ENCODE data around the gene DAZAP1.

DAZAP1 gene

GRCh38 chr19:1383312-1384084, 23.9 kb upstream of the DAZAP1 start, which contains the start of gene NDUFS7:
Gene NDUFS7, plus strand, starts transcription at chr19:1383907. Its CDS starts 20 bp downstream, at chr19:1383927.
- DNase-seq (ENCODE audit: low spot score in 2 of 2): peak; percentile 76 to 92
- Histone ChIP-seq H3K36me3 (replicated peaks) (peaks cover 28% of the 10 kb centered on the region), H3K4me3 (peak within 1 kb of the TSS; percentile 59), H3K4me1 (peaks cover 11% of the 10 kb centered on the region), H3K27me3 (ENCODE audit: low read depth) (no peaks in the 10 kb centered on the region), H3K9me3 (no peaks in the 10 kb centered on the region)
- in situ Hi-C loops (cut with MboI; ENCODE audit: low sequenced_read_pairs): loop anchor here (5.0 kb wide), 1 partner anchor 101 kb away; no protein-coding TSS in a partner anchor

GRCh38 chr19:1384085-1384462, 23.3 kb upstream of the DAZAP1 start:
- no peak for DNase-seq (ENCODE audit: low spot score in 2 of 2)
- H3K4me3 ChIP-seq: peak overlapping the region; percentile 59
- in situ Hi-C loops (cut with MboI; ENCODE audit: low sequenced_read_pairs): loop anchor here (5.0 kb wide), 1 partner anchor 102 kb away; no protein-coding TSS in a partner anchor
- H3K4me1 ChIP-seq: peaks cover 11% of the 10 kb centered on the region
- H3K9me3 ChIP-seq: no peaks in the 10 kb centered on the region
- no peaks in the 10 kb centered on the region for H3K27me3 ChIP-seq (ENCODE audit: low read depth)
- peaks cover 34% of the 10 kb centered on the region for H3K36me3 ChIP-seq (replicated peaks)

- H3K9me3 ChIP-seq: no peaks in the 10 kb centered on the region
- DNase-seq (ENCODE audit: low spot score in 2 of 2): no peak
- H3K36me3 ChIP-seq (replicated peaks): peaks cover 39% of the 10 kb centered on the region
- peaks cover 11% of the 10 kb centered on the region for H3K4me1 ChIP-seq
- in situ Hi-C loops (cut with MboI; ENCODE audit: low sequenced_read_pairs): loop anchor here (5.0 kb wide), 1 partner anchor 102 kb away; no protein-coding TSS in a partner anchor
- H3K27me3 ChIP-seq (ENCODE audit: low read depth): no peaks in the 10 kb centered on the region
- peak overlapping the region; percentile 59 for H3K4me3 ChIP-seq
Observed at GRCh38 chr19:1384478-1385110, 22.8 kb upstream of the DAZAP1 start.

DNA sequence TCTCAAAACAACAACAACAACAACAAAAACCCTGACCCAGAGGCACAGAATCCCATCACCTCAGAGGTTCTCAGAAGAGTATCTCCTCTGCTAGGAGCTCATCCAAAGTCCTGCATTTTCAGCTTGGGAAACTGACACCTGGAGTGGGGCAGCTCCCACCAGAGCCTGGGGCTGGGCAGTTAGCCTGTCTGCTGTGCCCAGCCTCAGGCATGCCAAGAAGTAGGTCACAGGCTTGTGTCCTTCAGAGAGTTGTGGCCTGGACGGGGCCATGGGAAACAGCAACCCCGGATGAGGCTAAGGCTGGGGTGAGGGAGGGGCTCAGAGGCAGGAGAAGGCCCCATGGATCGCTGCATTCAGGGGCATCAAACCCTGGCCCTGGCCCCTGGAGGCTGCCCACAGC, 21.6 kb upstream of the DAZAP1 start:
- Histone ChIP-seq H3K9me3 (no peaks in the 10 kb centered on the region), H3K36me3 (replicated peaks) (peaks cover 48% of the 10 kb centered on the region), H3K27me3 (ENCODE audit: low read depth) (no peaks in the 10 kb centered on the region), H3K4me1 (peaks cover 11% of the 10 kb centered on the region), H3K4me3 (no peak overlapping the region)
- in situ Hi-C loops (cut with MboI; ENCODE audit: low sequenced_read_pairs): no loop called here
- DNase-seq (ENCODE audit: low spot score in 2 of 2): no peak

DNA sequence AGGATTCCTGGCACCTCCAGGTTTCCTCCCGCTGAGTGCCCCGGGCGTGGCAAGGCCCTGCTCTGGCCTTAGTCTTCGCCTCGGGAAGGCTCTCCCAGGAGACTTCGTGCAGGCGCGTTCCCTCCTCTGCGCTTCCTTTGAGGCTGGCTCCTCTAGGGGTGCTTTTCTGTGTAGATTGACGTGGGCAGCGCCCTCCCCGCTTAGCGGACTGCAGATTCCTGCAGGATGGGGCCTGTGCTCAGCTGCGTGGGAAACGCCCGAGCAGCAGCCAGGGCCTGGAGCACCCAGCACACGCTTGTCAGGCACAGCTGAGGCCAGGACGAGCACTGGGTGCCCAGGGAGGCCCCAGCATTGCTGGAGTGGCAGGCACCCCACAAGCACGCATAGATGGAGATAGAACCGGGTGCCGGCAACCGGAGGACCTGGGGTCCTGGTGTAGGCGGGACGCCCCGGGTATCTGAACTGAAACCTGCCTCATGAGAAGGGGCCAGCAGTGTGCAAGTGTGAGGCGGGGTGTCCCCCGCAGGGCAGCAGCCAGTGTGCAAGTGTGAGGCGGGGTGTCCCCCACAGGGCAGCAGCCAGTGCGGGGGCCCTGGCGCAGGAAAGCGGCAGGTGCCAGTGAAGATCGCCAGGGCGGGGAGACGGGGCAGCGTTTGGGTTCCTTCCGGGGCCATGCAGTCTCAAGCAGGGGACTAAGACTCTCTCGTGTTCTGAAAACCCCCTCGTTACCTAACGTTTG, 20.3 kb upstream of the DAZAP1 start:
- in situ Hi-C loops (cut with MboI; ENCODE audit: low sequenced_read_pairs): no loop called here
- peaks cover 58% of the 10 kb centered on the region for H3K36me3 ChIP-seq (replicated peaks)
- H3K4me1 ChIP-seq: 0 out of 2 replicates have a peak, but pooled peaks cover 4% of the 10 kb centered on the region
- DNase-seq (ENCODE audit: low spot score in 2 of 2): no peak
- no peak overlapping the region for H3K4me3 ChIP-seq
- no peaks in the 10 kb centered on the region for H3K27me3 ChIP-seq (ENCODE audit: low read depth)
- H3K9me3 ChIP-seq: no peaks in the 10 kb centered on the region

DNA sequence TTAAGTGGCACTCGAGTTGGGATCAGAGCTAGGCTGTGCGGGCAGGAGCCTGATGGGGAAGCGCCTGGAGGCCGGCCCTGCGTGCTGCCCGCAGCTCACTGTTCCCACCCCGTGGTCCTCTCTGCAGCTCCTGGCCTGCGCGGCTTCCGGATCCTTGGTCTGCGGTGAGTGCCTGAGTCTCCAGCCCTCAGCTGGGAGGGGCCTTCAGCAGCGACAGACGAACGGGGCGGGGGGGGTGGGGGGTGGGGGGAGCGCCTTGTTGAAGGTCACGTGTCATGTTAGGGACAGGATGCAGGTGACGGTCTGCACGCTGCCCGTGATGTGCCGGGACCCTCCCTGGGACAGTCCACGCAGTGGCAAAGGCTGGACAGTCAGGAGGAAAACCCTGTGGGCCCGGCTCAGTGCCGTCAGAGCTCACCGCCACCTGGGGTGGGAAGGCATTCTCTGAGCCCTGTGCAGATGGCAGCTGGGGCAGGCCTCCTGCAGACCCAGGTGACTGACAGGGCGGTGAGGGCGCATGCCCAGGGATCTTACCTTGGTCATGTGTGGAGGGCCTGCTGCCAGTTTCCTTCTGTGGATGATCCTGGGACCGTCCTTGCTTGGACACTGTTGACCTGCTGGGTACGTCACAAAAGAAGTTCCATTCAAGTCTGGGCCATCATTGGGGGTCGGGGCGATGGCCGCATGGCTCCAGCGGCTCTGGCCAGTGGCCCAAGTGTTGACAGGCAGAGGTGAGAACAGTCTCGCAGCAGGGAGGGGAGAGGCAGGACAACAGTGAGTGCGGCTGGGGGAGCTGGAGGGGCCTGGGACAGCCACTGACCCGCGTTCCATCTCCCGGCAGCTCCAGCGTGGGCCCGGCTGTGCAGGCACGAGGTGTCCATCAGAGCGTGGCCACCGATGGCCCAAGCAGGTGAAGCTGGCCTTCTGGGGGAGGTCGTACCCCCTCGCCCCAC, 19.4 kb upstream of the DAZAP1 start:
- DNase-seq (ENCODE audit: low spot score in 2 of 2): no peak
- 0 out of 2 replicates have a peak, but pooled peaks cover 4% of the 10 kb centered on the region for H3K4me1 ChIP-seq
- no peaks in the 10 kb centered on the region for H3K9me3 ChIP-seq
- H3K4me3 ChIP-seq: no peak overlapping the region
- no peaks in the 10 kb centered on the region for H3K27me3 ChIP-seq (ENCODE audit: low read depth)
- H3K36me3 ChIP-seq (replicated peaks): peaks cover 67% of the 10 kb centered on the region
- in situ Hi-C loops (cut with MboI; ENCODE audit: low sequenced_read_pairs): no loop called here

GRCh38 chr19:1388637-1389026, 18.8 kb upstream of the DAZAP1 start:
- H3K36me3 ChIP-seq (replicated peaks): peaks cover 72% of the 10 kb centered on the region
- no peaks in the 10 kb centered on the region for H3K27me3 ChIP-seq (ENCODE audit: low read depth)
- no peaks in the 10 kb centered on the region for H3K9me3 ChIP-seq
- DNase-seq (ENCODE audit: low spot score in 2 of 2): no peak
- no peak overlapping the region for H3K4me3 ChIP-seq
- in situ Hi-C loops (cut with MboI; ENCODE audit: low sequenced_read_pairs): no loop called here
- H3K4me1 ChIP-seq: 0 out of 2 replicates have a peak, but pooled peaks cover 4% of the 10 kb centered on the region

GRCh38 chr19:1389033-1389940, 18.1 kb upstream of the DAZAP1 start:
- Histone ChIP-seq H3K4me3 (no peak overlapping the region), H3K27me3 (ENCODE audit: low read depth) (no peaks in the 10 kb centered on the region), H3K9me3 (no peaks in the 10 kb centered on the region), H3K36me3 (replicated peaks) (peaks cover 72% of the 10 kb centered on the region), H3K4me1 (0 out of 2 replicates have a peak, but pooled peaks cover 4% of the 10 kb centered on the region)
- DNase-seq (ENCODE audit: low spot score in 2 of 2): no peak
- in situ Hi-C loops (cut with MboI; ENCODE audit: low sequenced_read_pairs): no loop called here

- DNase-seq (ENCODE audit: low spot score in 2 of 2): no peak
- Histone ChIP-seq H3K9me3 (no peaks in the 10 kb centered on the region), H3K27me3 (ENCODE audit: low read depth) (no peaks in the 10 kb centered on the region), H3K4me1 (no peaks in the 10 kb centered on the region), H3K4me3 (no peak overlapping the region), H3K36me3 (replicated peaks) (peaks cover 75% of the 10 kb centered on the region)
- in situ Hi-C loops (cut with MboI; ENCODE audit: low sequenced_read_pairs): no loop called here
Observed at GRCh38 chr19:1390890-1391423, 16.4 kb upstream of the DAZAP1 start.

- Histone ChIP-seq H3K4me3 (no peak overlapping the region), H3K27me3 (ENCODE audit: low read depth) (no peaks in the 10 kb centered on the region), H3K9me3 (no peaks in the 10 kb centered on the region), H3K36me3 (replicated peaks) (peaks cover 61% of the 10 kb centered on the region), H3K4me1 (no peaks in the 10 kb centered on the region)
- no peak for DNase-seq (ENCODE audit: low spot score in 2 of 2)
- in situ Hi-C loops (cut with MboI; ENCODE audit: low sequenced_read_pairs): no loop called here
Observed at GRCh38 chr19:1392407-1392806, 15.0 kb upstream of the DAZAP1 start.

GRCh38 chr19:1392939-1393530, 14.4 kb upstream of the DAZAP1 start:
- in situ Hi-C loops (cut with MboI; ENCODE audit: low sequenced_read_pairs): no loop called here
- H3K27me3 ChIP-seq (ENCODE audit: low read depth): no peaks in the 10 kb centered on the region
- H3K9me3 ChIP-seq: no peaks in the 10 kb centered on the region
- no peak overlapping the region for H3K4me3 ChIP-seq
- DNase-seq (ENCODE audit: low spot score in 2 of 2): no peak
- peaks cover 64% of the 10 kb centered on the region for H3K36me3 ChIP-seq (replicated peaks)
- H3K4me1 ChIP-seq: no peaks in the 10 kb centered on the region

DNA sequence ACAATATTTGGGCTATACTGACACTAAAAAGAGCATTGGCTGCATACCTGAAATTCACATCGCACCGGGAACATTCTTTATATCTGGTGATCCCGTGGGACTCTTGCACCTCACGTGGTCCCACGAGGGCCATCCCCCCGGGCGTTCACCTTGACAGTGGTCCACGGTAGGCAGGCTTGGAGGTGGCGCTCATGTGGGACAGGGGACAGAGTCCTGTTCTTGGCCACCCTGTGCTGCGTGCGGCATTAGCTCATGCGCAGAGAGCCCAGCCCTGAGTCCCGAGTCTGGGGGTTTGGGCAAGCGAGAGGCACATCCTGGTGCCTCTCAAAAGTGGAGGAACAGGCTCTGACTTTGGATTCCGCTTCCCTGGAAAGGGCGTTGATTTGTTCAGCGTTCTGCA, 13.5 kb upstream of the DAZAP1 start:
- no peak overlapping the region for H3K4me3 ChIP-seq
- DNase-seq (ENCODE audit: low spot score in 2 of 2): no peak
- peaks cover 62% of the 10 kb centered on the region for H3K36me3 ChIP-seq (replicated peaks)
- in situ Hi-C loops (cut with MboI; ENCODE audit: low sequenced_read_pairs): no loop called here
- no peaks in the 10 kb centered on the region for H3K9me3 ChIP-seq
- H3K4me1 ChIP-seq: no peaks in the 10 kb centered on the region
- no peaks in the 10 kb centered on the region for H3K27me3 ChIP-seq (ENCODE audit: low read depth)
